ENCODE data around the gene SFI1.

DNA sequence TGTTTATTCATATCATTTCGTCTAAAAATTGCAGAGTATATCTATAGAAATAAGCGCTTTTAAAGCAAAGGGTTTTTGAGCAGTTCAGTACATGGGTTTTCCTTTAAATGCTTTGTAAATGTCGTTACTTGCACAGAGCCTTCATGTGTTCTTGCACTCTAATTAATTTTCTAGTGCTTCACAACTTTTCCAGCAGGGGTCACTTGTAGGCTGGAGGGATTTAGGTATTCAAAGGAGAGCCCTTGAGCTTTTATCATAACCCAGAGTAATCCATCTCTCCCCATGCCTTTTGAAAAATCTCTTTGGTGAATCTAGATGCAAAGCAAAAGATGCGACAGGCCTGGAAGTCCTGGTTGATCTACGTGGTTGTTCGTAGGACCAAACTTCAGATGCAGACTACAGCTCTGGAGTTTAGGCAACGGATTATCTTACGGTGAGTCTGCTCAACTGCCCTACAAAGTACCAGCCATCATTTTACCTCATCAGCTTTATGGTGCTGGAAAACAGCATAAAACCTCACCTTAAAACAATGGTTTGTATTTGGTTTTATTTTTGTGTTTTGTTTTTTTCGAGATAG lies 60.4 kb downstream of the SFI1 start:
- TF ChIP-seq, protein P1, sequence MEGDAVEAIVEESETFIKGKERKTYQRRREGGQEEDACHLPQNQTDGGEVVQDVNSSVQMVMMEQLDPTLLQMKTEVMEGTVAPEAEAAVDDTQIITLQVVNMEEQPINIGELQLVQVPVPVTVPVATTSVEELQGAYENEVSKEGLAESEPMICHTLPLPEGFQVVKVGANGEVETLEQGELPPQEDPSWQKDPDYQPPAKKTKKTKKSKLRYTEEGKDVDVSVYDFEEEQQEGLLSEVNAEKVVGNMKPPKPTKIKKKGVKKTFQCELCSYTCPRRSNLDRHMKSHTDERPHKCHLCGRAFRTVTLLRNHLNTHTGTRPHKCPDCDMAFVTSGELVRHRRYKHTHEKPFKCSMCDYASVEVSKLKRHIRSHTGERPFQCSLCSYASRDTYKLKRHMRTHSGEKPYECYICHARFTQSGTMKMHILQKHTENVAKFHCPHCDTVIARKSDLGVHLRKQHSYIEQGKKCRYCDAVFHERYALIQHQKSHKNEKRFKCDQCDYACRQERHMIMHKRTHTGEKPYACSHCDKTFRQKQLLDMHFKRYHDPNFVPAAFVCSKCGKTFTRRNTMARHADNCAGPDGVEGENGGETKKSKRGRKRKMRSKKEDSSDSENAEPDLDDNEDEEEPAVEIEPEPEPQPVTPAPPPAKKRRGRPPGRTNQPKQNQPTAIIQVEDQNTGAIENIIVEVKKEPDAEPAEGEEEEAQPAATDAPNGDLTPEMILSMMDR (IDR thresholded peaks at IDR 0.05): peak in 3 of 4 experiments; percentile 41 to 62 (median 49)
- no peak for TF ChIP-seq POLR2A (IDR thresholded peaks at IDR 0.05)
